PC-9 (cell line): ENCODE data around the gene SENP6. TPM values are rescaled to one million over a fixed set of nuclear protein-coding genes. Genes with fewer than 3 reads are reported as not detected.

ENCODE experiments used
- BruUV-seq: library from RNA; stranded (reverse); fragments of 400-500 nt; replicated peaks from 2 replicates; lab custom pipeline; 2021; lab: Mats Ljungman, UMichigan
- CTCF ChIA-PET: fragments of 300-600 bp; sonication (Branson Sonifier 250); formaldehyde crosslinking; loops from one replicate; lab custom pipeline; 2022; ENCODE audit warnings: antibody characterized with exemption; lab: Charles Lee
- POLR2A ChIA-PET: fragments of 300-600 bp; sonication (Branson Sonifier 250); formaldehyde crosslinking; loops from one replicate; lab custom pipeline; 2022; ENCODE audit warnings: antibody characterized with exemption; ENCODE audit not compliant: unreplicated experiment; lab: Charles Lee
- DNase-seq, 2 experiments: peaks; one replicate each; pipeline versions ENCODE4 v3.0.0 to v3.0.0-alpha.2; 2015 to 2022; ENCODE audit warnings: mixed read lengths in 1 of 2
- H2AFZ ChIP-seq: fragments of 200-600 bp; sonication (generic); 2 replicates; pipeline ENCODE4 v1.8.1; 2017; ENCODE audit warnings: antibody characterized with exemption
- H3F3A ChIP-seq: fragments of 200-600 bp; sonication (generic); 2 replicates; pipeline ENCODE4 v1.8.1; 2017; ENCODE audit warnings: antibody characterized with exemption, mild to moderate bottlenecking, low read depth; ENCODE audit not compliant: insufficient read depth
- H3K27ac ChIP-seq: fragments of 200-600 bp; sonication (generic); 2 replicates; pipeline ENCODE4 v1.6.1; 2016; ENCODE audit warnings: mixed run types
- H3K27me3 ChIP-seq: fragments of 200-600 bp; sonication (generic); 2 replicates; pipeline ENCODE4 v1.6.1; 2016; ENCODE audit warnings: low read depth, mixed run types; ENCODE audit not compliant: insufficient read depth
- H3K36me3 ChIP-seq: fragments of 200-600 bp; sonication (generic); 2 replicates; pipeline ENCODE4 v1.6.1; 2016; ENCODE audit warnings: low read depth, mixed run types
- H3K4me1 ChIP-seq: fragments of 200-600 bp; sonication (generic); replicated peaks from 2 replicates; pipeline ENCODE4 v1.6.1; 2016; ENCODE audit warnings: mixed run types; ENCODE audit not compliant: insufficient read depth
- H3K4me2 ChIP-seq: fragments of 200-600 bp; sonication (generic); 2 replicates; pipeline ENCODE4 v1.6.1; 2017; ENCODE audit warnings: mixed run types
- H3K4me3 ChIP-seq: fragments of 200-600 bp; sonication (generic); 2 replicates; pipeline ENCODE4 v1.6.1; 2016; ENCODE audit warnings: mixed run types
- H3K79me2 ChIP-seq: fragments of 200-600 bp; sonication (generic); 2 replicates; pipeline ENCODE4 v1.6.1; 2017; ENCODE audit warnings: low read depth, mixed run types
- H3K9me2 ChIP-seq: fragments of 200-600 bp; sonication (generic); 2 replicates; pipeline ENCODE4 v1.8.1; 2017; ENCODE audit warnings: mild to moderate bottlenecking; ENCODE audit not compliant: insufficient read depth
- H3K9me3 ChIP-seq: fragments of 200-600 bp; sonication (generic); 2 replicates; pipeline ENCODE4 v1.8.1; 2016; ENCODE audit warnings: low read depth; ENCODE audit not compliant: insufficient read depth
- H4K20me1 ChIP-seq: fragments of 200-600 bp; sonication (generic); 2 replicates; pipeline ENCODE4 v1.8.1; 2017; ENCODE audit not compliant: insufficient read depth
- CTCF ChIP-seq: fragments of 200-600 bp; sonication (generic); conservative IDR thresholded peaks from 2 replicates; pipeline ENCODE4 v1.6.1; 2017; ENCODE audit warnings: mixed run types, antibody characterized with exemption, mild to moderate bottlenecking, moderate library complexity
- EZH2 ChIP-seq: fragments of 200-600 bp; sonication (generic); IDR thresholded peaks from 2 replicates; pipeline ENCODE4 v1.8.0; 2017; ENCODE audit warnings: antibody characterized with exemption, low read depth
- intact Hi-C: fragments of 100-400 bp; cut with micrococcal nuclease; formaldehyde crosslinking; loops from one replicate; pipeline ENCODE4 v1.10.0; 2022; ENCODE audit not compliant: unreplicated experiment
- total RNA-seq: library from RNA; stranded (reverse); gene quantifications from 2 replicates; pipeline ENCODE4 v1.2.3, GENCODE V29; 2021

Gene SENP6
- total RNA-seq, 1 experiment from 2014 or later = 70.4 TPM

DNA sequence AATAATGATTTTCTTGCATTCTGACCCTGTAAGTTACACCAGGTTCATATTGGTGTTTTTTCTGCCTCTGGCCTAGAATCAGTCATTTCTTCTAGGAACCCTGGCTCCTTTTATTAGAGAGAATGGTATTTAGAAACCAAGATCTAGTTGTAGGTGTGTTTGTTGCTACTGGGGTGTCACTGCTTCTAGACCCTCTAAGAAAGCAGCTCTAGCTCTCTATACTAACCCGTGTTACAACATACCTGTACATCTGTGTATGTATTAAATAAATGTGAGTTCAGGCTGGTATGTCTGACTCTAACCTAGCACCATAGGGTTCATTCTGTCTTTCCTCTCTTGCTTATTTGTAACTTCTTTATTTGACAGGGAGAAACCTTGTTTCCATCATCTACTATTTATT lies 16.8 kb downstream of the SENP6 start:
- no TSS peak for BruUV-seq
- Histone ChIP-seq H3F3A (0 out of 2 replicates have a peak, but pooled peaks cover 18% of the 10 kb centered on the region), H3K36me3 (peaks cover 4% of the 10 kb centered on the region; the same call in 1 of the 2 replicates), H3K4me3 (no peak overlapping the region), H4K20me1 (peaks cover 77% of the 10 kb centered on the region), H3K27ac (no peak overlapping the region), H3K79me2 (peaks cover 100% of the 10 kb centered on the region), H3K4me2 (no peak overlapping the region), H3K9me3 (no peaks in the 10 kb centered on the region), H3K9me2 (no peaks in the 10 kb centered on the region), H3K4me1 (peaks cover 1% of the 10 kb centered on the region; the same call in 1 of the 2 replicates), H3K27me3 (no peaks in the 10 kb centered on the region), H2AFZ (no peak overlapping the region)
- TF ChIP-seq EZH2 = no peak
- no peak for TF ChIP-seq CTCF
- CTCF ChIA-PET = no interaction called here
- DNase-seq = no peak
- intact Hi-C loops = no loop called here
- POLR2A ChIA-PET = interaction anchor here (0.5 kb wide), 1 partner anchor 16 kb away, joined by 3 read pairs; no protein-coding TSS in a partner anchor

DNA sequence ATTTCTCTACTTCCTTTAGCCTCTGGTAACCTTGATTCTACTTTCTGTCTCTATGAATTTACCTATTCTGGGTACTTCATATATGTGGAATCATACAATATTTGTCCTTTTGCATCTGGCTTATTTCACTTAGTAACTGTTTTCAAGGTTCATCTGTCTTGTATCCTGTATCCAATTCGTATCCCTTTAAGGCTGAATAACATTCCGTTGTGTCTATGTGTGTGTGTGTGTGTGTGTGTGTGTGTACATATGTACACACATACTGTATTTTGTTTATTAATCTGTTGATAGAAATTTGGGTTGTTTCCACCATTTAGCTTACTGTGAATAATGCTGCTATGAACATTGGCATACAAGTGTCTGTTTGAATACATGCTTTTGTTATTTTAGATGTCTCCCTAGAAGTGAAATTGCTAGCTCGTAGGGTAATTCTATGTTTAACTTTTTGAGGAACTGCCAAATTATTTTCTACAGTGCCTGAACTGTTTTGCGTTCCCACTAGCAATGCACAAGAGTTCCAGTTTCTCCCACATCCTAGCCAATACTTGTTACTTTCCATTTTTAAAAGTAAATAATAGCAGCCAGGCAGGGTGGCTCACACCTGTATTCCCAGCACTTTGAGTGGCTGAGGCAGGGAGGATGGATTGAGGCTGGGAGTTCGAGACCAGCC lies 17.7 kb downstream of the SENP6 start:
- CTCF ChIA-PET = interaction anchor here (0.6 kb wide), 2 partner anchors 314 to 351 kb away, joined by 3 to 5 read pairs; no protein-coding TSS in a partner anchor
- no peak for TF ChIP-seq CTCF
- TF ChIP-seq EZH2 = no peak

GRCh38 chr6:75620381-75621304 lies 19.0 kb downstream of the SENP6 start:
- Histone ChIP-seq H3K36me3 (peaks cover 21% of the 10 kb centered on the region), H3K4me2 (no peak overlapping the region), H4K20me1 (peaks cover 59% of the 10 kb centered on the region), H3K27me3 (no peaks in the 10 kb centered on the region), H2AFZ (no peak overlapping the region), H3K9me3 (no peaks in the 10 kb centered on the region), H3K9me2 (no peaks in the 10 kb centered on the region), H3K4me3 (no peak overlapping the region), H3K27ac (no peak overlapping the region), H3K79me2 (peaks cover 89% of the 10 kb centered on the region), H3F3A (0 out of 2 replicates have a peak, but pooled peaks cover 18% of the 10 kb centered on the region), H3K4me1 (no peaks in the 10 kb centered on the region)
- ChIA-PET POLR2A (interaction anchor here (0.6 to 0.8 kb wide), 2 partner anchors 276 to 975 kb away, joined by 3 to 7 read pairs; no protein-coding TSS in a partner anchor), CTCF (no interaction called here)
- no peak for DNase-seq
- TF ChIP-seq EZH2 = no peak
- no peak for TF ChIP-seq CTCF
- intact Hi-C loops = no loop called here
- no TSS peak for BruUV-seq

More for the DNA sequence above, 17.7 kb downstream of the SENP6 start:
- Histone ChIP-seq H3K9me2 (no peaks in the 10 kb centered on the region), H2AFZ (no peak overlapping the region), H3K4me1 (no peaks in the 10 kb centered on the region), H3K9me3 (no peaks in the 10 kb centered on the region), H3K79me2 (peaks cover 94% of the 10 kb centered on the region), H4K20me1 (peaks cover 69% of the 10 kb centered on the region), H3K4me3 (no peak overlapping the region), H3K4me2 (no peak overlapping the region), H3K27ac (no peak overlapping the region), H3K27me3 (no peaks in the 10 kb centered on the region), H3K36me3 (peaks cover 9% of the 10 kb centered on the region), H3F3A (0 out of 2 replicates have a peak, but pooled peaks cover 18% of the 10 kb centered on the region)
- intact Hi-C loops = no loop called here
- no peak for DNase-seq
- POLR2A ChIA-PET = no interaction called here
- BruUV-seq = no TSS peak
